ENCODE results near the gene OR10H1.
"Not testable (repeated sequence)": the region's sequence is repeated elsewhere in the genome, so short reads cannot be mapped to it uniquely, and the experiment has no call there.

OR10H1 gene

DNA sequence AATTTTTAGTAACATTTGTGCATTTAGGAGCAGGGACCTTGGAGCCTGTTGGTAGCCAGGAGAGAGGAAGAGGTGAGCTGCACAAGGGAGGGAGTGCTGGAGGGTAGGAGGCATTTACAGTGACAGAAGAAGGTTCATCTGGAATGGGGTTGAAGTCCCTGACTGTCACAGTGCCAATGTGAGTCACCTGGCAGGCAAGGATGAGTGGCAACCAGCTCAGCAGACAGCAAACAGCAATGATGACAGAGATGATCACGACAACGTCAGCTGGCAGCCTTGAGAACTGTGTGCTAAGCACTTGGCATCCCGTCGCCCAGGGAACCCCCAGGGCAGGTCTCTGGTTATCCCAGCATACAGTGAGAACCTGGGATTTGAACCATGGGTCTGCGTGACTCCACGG, 25.4 kb downstream of the OR10H1 start:
- H3K4me1 Mint-ChIP-seq, result peaks cover 3% of the 10 kb centered on the region
- ATAC-seq (peak; percentile 19), DNase-seq (ENCODE audit: low spot score in 2 of 2) (no peak)
- H3K4me3 Mint-ChIP-seq, result no peak overlapping the region
- no peaks in the 10 kb centered on the region for H3K36me3 Mint-ChIP-seq
- H3K27ac Mint-ChIP-seq, result no peak overlapping the region
- no peaks in the 10 kb centered on the region for H3K9me3 Mint-ChIP-seq

- DNase-seq (ENCODE audit: low spot score in 2 of 2) (no peak), ATAC-seq (no peak)
- Mint-ChIP-seq H3K27ac (no peak overlapping the region), H3K4me1 (no peaks in the 10 kb centered on the region), H3K36me3 (no peaks in the 10 kb centered on the region), H3K9me3 (no peaks in the 10 kb centered on the region), H3K4me3 (no peak overlapping the region)
Observed at GRCh38 chr19:15788594-15789270, 26.7 kb downstream of the OR10H1 start.

DNA sequence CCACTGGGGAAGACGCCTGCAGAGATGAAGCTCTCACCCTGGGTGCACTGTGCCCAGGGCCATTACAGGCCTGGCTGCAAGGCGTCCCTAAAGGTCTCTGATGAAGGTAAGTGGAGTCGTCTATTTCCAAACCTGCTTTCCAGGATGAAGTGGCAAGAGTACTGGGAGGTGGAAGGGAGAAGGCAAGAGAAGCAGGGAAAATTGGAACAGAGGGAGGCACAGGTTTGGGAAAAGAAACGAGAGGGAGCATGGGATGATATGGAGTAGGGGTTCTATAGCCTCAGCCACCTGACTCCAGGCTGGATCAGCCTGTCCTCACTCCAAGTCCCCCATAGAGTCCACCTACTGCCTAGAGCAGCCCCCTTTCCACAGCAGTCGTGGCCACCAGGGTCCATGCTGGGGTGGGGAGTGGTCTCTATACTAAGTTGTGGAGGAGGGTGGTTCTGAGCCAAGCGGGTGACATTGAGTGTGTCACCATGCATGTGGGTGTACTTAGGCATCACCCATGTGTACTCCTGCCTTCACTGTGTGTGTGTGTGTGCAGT, 27.8 kb downstream of the OR10H1 start, which contains the start of gene OR10H5:
Gene OR10H5, plus strand, starts transcription at position 51 of the 545 bp plus-strand sequence. CDS start 6,388 bp downstream, outside the sequence.
- no peak within 1 kb of the TSS for H3K27ac Mint-ChIP-seq
- no peak within 1 kb of the TSS for H3K4me3 Mint-ChIP-seq
- H3K36me3 Mint-ChIP-seq, result no peaks in the 10 kb centered on the region
- DNase-seq (ENCODE audit: low spot score in 2 of 2) (no peak), ATAC-seq (no peak)
- peaks cover under 1% of the 10 kb centered on the region for H3K4me1 Mint-ChIP-seq
- H3K9me3 Mint-ChIP-seq, result no peaks in the 10 kb centered on the region

DNA sequence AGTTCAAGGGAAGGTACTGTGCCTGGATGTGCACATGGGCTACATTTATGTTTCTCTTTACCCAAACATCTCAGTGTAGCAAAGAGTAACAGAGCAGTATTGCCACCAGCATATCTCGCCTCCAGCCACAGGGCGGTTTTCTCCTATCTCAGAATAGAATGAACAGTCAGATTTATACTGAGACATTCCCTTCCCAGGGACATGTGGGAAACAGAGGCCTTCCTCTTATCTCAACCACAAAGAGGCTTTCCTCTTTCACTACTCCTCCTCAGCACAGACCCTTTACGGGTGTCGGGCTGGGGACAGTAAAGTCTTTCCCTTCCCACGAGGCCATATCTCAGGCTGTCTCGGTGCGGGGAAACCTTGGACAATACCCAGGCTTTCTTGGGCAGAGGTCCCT, 32.6 kb downstream of the OR10H1 start:
- H3K9me3 Mint-ChIP-seq; H3K4me3 Mint-ChIP-seq; H3K4me1 Mint-ChIP-seq; H3K36me3 Mint-ChIP-seq; DNase-seq (ENCODE audit: low spot score in 2 of 2); ATAC-seq: not testable (repeated sequence)
- peak overlapping the region; percentile 84 for H3K27ac Mint-ChIP-seq

GRCh38 chr19:15782211-15782610, 33.3 kb downstream of the OR10H1 start:
- Mint-ChIP-seq H3K9me3 (no peaks in the 10 kb centered on the region), H3K4me1 (peaks cover 5% of the 10 kb centered on the region), H3K4me3 (no peak overlapping the region), H3K36me3 (no peaks in the 10 kb centered on the region), H3K27ac (peak overlapping the region; percentile 84)
- DNase-seq (ENCODE audit: low spot score in 2 of 2) (no peak), ATAC-seq (no peak)

- H3K36me3 Mint-ChIP-seq, result no peaks in the 10 kb centered on the region
- no peak for DNase-seq (ENCODE audit: low spot score in 2 of 2)
- H3K4me3 Mint-ChIP-seq, result no peak overlapping the region
- no peaks in the 10 kb centered on the region for H3K9me3 Mint-ChIP-seq
- H3K4me1 Mint-ChIP-seq, result peaks cover 5% of the 10 kb centered on the region
- no peak overlapping the region for H3K27ac Mint-ChIP-seq
- no peak for ATAC-seq
Observed at GRCh38 chr19:15781661-15782060, 33.8 kb downstream of the OR10H1 start.

DNA sequence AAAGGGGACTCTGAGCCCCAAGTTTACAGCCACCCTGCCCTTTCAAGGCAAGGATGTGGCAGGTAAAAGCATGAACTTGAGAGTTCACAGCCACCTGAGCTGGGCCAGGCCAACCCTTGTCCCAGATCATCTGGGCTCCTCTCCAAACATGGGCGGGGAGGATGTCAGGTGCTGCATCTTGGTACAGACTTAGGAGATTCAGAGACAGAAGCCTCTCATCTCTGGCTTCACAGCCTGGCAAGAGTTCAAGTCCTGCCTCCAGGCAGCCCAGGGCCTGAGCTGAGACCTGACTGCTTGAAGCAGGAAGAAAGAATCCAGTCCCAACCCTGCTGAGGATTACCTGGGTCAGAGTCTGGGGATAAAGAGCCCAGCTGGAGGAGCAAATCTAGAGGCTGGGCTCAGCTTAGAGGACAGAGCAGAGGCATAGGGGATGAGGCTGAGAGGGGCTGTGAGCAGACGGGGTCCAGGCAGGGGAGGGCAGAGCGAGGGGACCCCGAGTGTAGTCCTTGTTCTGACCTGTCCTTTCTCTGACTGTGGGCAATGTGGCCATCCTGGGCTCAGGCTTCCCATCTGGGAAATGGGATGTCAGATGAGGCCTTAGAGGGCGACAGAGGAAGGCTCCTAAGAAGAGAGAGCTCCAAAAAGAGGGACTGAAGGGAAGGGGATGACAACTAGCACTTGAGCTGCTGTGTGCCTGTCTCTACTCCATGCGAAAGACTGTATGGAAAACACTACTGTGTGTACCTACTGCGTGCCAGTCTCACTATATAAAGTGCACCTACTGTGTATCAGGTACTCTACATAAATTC, 34.6 kb downstream of the OR10H1 start:
- Mint-ChIP-seq H3K4me3 (no peak overlapping the region), H3K36me3 (no peaks in the 10 kb centered on the region), H3K4me1 (peaks cover 5% of the 10 kb centered on the region), H3K27ac (no peak overlapping the region), H3K9me3 (no peaks in the 10 kb centered on the region)
- DNase-seq (ENCODE audit: low spot score in 2 of 2) (no peak), ATAC-seq (peak; percentile 53)

DNA sequence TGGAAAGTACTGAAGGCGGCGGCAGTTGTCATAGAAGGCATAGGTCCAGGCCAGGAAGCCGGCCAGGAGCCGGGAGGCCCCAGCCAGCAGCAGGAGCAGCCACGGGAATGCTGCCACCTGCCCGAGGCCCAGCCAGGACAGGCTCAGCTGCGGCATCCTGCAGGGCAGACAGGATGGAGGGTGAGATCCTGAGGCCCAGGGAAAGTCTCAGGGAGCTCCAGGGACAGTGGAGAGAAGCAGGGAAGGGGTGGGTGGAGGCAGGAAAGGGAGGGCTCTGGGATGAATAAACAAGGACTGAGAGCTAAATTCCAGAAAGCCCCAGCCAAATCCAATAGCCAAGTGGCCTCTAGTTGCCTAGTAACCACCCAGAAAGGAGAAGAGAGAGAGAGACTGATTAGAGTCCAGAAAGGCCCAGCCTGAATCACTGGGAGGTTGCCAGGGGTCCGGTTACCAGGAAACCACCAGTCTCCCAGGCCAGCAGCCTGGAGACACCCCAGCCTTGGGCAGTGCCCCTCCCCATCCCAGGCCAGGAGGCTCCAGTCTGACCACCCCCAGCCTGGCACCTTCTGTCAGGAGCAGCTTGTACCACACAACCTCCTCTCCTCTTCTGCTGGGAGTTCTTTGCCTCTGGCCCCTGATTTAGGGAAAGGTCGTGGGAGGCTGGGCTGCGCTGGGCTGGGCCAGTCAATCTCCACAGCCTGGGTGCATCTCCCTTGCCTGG, 35.5 kb downstream of the OR10H1 start:
- no peak overlapping the region for H3K27ac Mint-ChIP-seq
- no peaks in the 10 kb centered on the region for H3K9me3 Mint-ChIP-seq
- DNase-seq (ENCODE audit: low spot score in 2 of 2) (peak in 1 of 2 donors; percentile 28), ATAC-seq (peak; percentile 21)
- H3K4me3 Mint-ChIP-seq, result no peak overlapping the region
- peaks cover 5% of the 10 kb centered on the region for H3K4me1 Mint-ChIP-seq
- no peaks in the 10 kb centered on the region for H3K36me3 Mint-ChIP-seq

DNA sequence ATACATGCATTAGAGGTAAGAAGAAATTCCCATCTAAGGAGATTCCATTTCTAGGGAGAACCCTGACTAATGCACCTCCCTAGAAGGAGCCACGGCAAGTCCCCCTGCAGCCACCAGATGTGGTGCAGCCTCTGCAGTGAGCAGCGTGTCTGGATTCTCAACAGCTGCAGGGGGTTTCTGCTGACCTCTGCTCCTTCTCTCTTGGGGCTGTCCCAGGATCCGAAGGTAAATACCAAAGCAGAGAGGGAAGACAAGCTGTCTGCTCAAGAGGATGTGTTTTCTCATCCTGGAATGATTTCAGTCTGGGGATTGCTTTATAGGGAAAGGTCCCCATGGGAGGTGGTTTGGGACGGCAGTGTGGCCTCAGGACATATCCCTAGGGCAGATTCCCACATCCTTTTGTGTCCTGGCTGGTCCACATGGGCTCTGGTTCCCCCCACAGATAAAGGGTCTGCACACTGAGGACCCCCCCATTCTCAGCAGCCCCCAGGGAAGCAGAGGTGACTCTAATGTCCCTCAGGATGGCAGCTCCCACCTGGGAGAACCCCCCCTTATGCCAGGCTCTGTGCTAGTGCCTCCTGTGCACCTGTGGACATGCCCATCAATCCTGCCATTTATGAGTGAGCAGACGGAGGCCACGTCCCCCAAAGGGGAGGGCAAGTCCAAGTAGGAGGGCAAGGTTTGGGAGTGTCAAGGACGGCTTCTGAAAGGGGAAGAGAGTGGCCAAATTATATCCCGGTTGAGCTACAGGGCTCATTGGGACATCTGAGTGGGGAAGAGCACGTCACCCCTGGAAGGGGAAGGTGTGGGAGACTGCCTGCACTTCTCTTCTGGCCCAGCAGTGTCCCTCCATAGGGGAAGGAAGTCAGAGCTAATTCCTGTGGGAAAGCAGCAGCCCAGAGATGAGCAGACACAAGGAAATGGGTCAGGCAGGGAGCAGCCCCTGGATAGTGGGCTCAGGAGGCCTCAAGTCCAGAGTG, 38.2 kb downstream of the OR10H1 start:
- Mint-ChIP-seq H3K4me3 (no peak overlapping the region), H3K4me1 (peaks cover under 1% of the 10 kb centered on the region), H3K9me3 (no peaks in the 10 kb centered on the region), H3K36me3 (no peaks in the 10 kb centered on the region), H3K27ac (no peak overlapping the region)
- DNase-seq (ENCODE audit: low spot score in 2 of 2), result no peak
- no peak for ATAC-seq

GRCh38 chr19:15776264-15776663, 39.2 kb downstream of the OR10H1 start:
- H3K36me3 Mint-ChIP-seq, result no peaks in the 10 kb centered on the region
- no peaks in the 10 kb centered on the region for H3K9me3 Mint-ChIP-seq
- no peak overlapping the region for H3K27ac Mint-ChIP-seq
- DNase-seq (ENCODE audit: low spot score in 2 of 2), result no peak
- H3K4me3 Mint-ChIP-seq, result no peak overlapping the region
- no peak for ATAC-seq
- no peaks in the 10 kb centered on the region for H3K4me1 Mint-ChIP-seq

DNA sequence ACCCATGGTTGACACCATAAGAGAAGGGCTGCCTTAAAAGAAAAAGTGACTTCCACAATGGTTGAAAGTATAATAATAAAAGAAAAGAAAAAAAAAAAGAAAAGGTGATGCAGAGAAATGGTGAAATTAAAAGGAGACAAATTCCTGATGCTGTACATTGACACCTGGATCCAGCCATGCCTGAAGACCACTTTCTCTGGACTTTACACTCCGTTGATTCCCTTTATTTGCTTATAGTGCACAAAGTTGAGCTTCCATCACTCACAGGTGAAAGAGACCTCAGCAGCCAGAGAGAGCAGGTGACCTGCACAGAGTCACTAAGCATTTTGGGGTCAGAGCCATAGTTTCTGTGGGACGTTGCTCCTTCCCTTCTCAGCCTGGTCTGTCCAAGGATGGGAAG, 40.2 kb downstream of the OR10H1 start:
- Mint-ChIP-seq H3K27ac (no peak overlapping the region), H3K4me3 (no peak overlapping the region), H3K4me1 (no peaks in the 10 kb centered on the region), H3K9me3 (no peaks in the 10 kb centered on the region), H3K36me3 (no peaks in the 10 kb centered on the region)
- no peak for ATAC-seq
- DNase-seq (ENCODE audit: low spot score in 2 of 2), result no peak

- not testable (repeated sequence) for H3K9me3 Mint-ChIP-seq; H3K36me3 Mint-ChIP-seq; H3K4me1 Mint-ChIP-seq; ATAC-seq; DNase-seq (ENCODE audit: low spot score in 2 of 2); H3K4me3 Mint-ChIP-seq; H3K27ac Mint-ChIP-seq
Observed at GRCh38 chr19:15774159-15774558, 41.3 kb downstream of the OR10H1 start.

DNA sequence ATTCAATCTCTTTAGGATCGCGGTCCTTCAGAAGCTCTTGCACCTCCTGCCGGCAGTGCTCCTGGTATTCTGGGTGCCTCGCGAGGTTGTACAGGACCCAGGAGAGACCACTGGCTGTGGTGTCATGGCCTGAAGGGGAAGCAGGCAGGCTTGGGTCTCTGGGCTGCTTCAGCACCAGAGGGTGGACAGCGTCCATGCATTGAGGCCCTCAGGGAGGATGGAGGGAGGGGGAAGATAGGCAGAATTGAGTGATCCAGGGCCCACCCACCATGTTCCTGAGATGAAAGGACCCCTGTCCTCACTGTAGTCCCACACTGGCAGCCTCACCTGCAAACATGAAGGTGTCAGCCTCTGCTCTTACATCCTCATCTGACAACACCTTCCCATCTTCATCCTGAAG, 45.9 kb downstream of the OR10H1 start:
- no peak for ATAC-seq
- H3K9me3 Mint-ChIP-seq, result no peaks in the 10 kb centered on the region
- DNase-seq (ENCODE audit: low spot score in 2 of 2), result no peak
- H3K27ac Mint-ChIP-seq, result no peak overlapping the region
- H3K36me3 Mint-ChIP-seq, result no peaks in the 10 kb centered on the region
- H3K4me3 Mint-ChIP-seq, result no peak overlapping the region
- no peaks in the 10 kb centered on the region for H3K4me1 Mint-ChIP-seq

DNA sequence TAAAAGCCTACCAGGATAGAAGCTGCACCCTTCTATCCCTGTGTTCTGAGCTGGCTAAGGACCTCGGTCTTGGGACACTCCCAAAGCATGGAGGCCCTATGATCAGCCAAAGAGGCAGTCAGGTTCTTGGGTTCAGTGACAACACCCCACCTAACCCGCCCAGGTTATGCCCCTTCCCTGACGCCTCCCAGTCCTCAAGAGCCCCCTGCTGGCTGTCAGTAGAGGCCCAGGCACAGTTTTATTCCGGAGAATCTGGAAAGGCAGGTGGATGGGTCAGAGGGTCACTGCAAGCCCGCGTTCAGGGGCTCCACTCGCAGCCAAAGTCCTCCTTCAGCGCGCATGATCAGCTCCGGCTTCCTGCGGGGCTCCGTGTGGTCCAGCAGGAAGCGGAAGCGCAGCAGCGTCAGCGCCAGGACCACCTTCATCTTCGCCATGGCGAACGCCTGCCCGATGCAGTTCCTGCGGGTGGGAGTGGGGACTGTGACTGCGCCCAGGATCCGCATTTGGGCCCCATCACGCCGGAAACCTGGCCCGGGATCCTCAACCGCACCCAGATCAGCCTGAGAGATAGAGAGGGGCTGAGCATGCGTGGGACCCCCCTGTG, 55.4 kb downstream of the OR10H1 start:
- ATAC-seq (no peak), DNase-seq (ENCODE audit: low spot score in 2 of 2) (no peak)
- H3K27ac Mint-ChIP-seq, result no peak overlapping the region
- H3K36me3 Mint-ChIP-seq, result no peaks in the 10 kb centered on the region
- H3K9me3 Mint-ChIP-seq, result no peaks in the 10 kb centered on the region
- peak overlapping the region; percentile 17 for H3K4me3 Mint-ChIP-seq
- H3K4me1 Mint-ChIP-seq, result peaks cover 5% of the 10 kb centered on the region

Data from stimulated activated effector memory CD8-positive, alpha-beta T cell treated with anti-CD3 and anti-CD28 coated beads, Interleukin-12 subunit alpha, Interleukin-12 subunit beta, amount 100 ng/mL, for 72 hours (primary cell).